Activated naive CD4-positive, alpha-beta T cell treated with anti-CD3 and anti-CD28 coated beads for 36 hours (primary cell): Measurements from ENCODE around the gene IFI27. TPM values are rescaled to one million over a fixed set of nuclear protein-coding genes. Genes with fewer than 3 reads are reported as not detected.

ENCODE experiments used
- CTCF ChIA-PET: fragments of 350-600 bp; sonication (Branson Sonifier 250); formaldehyde crosslinking; loops from one replicate; lab custom pipeline; 2021; ENCODE audit warnings: antibody characterized with exemption; lab: Charles Lee
- DNase-seq: peaks from one replicate; pipeline ENCODE4 v3.0.0-alpha.2; 2020
- H3K27ac Mint-ChIP-seq: one replicate; pipeline ENCODE4 v1.8.0; 2021; ENCODE audit warnings: mild to moderate bottlenecking, mixed read lengths
- H3K27me3 Mint-ChIP-seq: one replicate; pipeline ENCODE4 v1.8.0; 2021; ENCODE audit warnings: low read depth, mixed read lengths
- H3K36me3 Mint-ChIP-seq: one replicate; pipeline ENCODE4 v1.8.0; 2021; ENCODE audit warnings: low read depth, mixed read lengths
- H3K4me1 Mint-ChIP-seq: one replicate; pipeline ENCODE4 v1.8.0; 2021; ENCODE audit warnings: low read depth, mixed read lengths
- H3K4me3 Mint-ChIP-seq: one replicate; pipeline ENCODE4 v1.8.0; 2021; ENCODE audit warnings: mild to moderate bottlenecking, moderate library complexity, mixed read lengths
- H3K9me3 Mint-ChIP-seq: one replicate; pipeline ENCODE4 v1.8.0; 2021; ENCODE audit warnings: mixed read lengths
- intact Hi-C: fragments of 100-400 bp; cut with micrococcal nuclease; formaldehyde crosslinking; loops from one replicate; pipeline ENCODE4 v1.15.1; 2023
- total RNA-seq, 2 experiments: library from RNA; stranded (reverse); gene quantifications; one replicate each; pipeline ENCODE4 v1.2.3, GENCODE V29; 2021

IFI27 gene
- total RNA-seq, 2 experiments from 2014 or later = 1.5 to 2.3 TPM

DNA sequence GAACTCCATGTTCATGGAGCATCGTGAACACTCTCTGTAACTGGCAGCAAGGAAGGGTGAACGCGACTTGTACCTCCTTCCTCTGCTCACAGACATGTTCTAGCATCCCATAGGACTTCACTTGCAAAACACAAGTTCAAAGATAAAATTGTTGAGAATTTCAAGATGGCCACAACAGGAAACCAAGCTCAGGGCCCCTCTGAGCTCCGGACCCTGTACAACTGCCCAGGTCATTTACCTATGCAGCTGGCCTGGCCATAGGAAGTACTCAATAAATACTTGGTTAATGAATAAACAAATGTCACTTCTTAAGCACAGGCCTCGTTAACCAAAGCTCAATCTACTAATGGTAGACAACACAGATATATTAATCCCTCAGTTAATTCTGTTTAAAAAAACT is 51.9 kb downstream of the IFI27 start:
- H3K36me3 Mint-ChIP-seq = no peaks in the 10 kb centered on the region
- peaks cover 71% of the 10 kb centered on the region for H3K4me1 Mint-ChIP-seq
- intact Hi-C loops = loop anchor here (5.0 kb wide), 1 partner anchor 200 kb away; no protein-coding TSS in a partner anchor
- H3K9me3 Mint-ChIP-seq = no peaks in the 10 kb centered on the region
- peak overlapping the region; percentile 38 for H3K27ac Mint-ChIP-seq
- CTCF ChIA-PET = interaction anchor here (0.7 to 5.6 kb wide), 6 partner anchors 9 to 124 kb away, joined by 3 to 26 read pairs (median 4); no protein-coding TSS in a partner anchor
- DNase-seq = no peak
- H3K27me3 Mint-ChIP-seq = peaks cover 2% of the 10 kb centered on the region
- no peak overlapping the region for H3K4me3 Mint-ChIP-seq

DNA sequence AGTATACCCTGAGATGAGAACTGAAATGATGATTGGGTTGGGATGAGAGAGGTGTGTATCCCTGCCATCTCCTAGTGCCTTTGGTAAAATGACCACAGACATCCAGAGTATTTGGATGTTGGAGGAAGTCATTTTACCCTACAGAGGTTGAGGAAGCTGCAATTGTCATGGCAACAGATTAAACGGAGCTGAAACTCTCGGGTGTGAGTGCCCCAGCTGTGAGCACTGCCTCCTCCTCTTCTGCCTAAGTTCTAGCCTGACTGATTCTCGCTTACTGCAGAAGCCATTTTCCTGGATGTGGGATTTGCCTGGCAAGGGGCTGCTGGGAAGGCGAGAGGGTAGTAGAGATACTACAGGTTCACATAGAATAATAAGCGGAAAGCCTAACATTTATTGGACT is 53.3 kb downstream of the IFI27 start:
- Mint-ChIP-seq H3K36me3 (no peaks in the 10 kb centered on the region), H3K27ac (peak overlapping the region; percentile 85), H3K27me3 (peaks cover 2% of the 10 kb centered on the region), H3K9me3 (no peaks in the 10 kb centered on the region), H3K4me1 (peaks cover 58% of the 10 kb centered on the region), H3K4me3 (no peak overlapping the region)
- peak; percentile 53 for DNase-seq
- CTCF ChIA-PET = interaction anchor here (0.8 to 5.6 kb wide), 3 partner anchors 26 to 35 kb away, joined by 3 to 26 read pairs (median 15); no protein-coding TSS in a partner anchor
- intact Hi-C loops = loop anchor here (1.0 to 5.0 kb wide), 2 partner anchors 11 to 201 kb away; partner anchors contain the start of gene PPP4R4

DNA sequence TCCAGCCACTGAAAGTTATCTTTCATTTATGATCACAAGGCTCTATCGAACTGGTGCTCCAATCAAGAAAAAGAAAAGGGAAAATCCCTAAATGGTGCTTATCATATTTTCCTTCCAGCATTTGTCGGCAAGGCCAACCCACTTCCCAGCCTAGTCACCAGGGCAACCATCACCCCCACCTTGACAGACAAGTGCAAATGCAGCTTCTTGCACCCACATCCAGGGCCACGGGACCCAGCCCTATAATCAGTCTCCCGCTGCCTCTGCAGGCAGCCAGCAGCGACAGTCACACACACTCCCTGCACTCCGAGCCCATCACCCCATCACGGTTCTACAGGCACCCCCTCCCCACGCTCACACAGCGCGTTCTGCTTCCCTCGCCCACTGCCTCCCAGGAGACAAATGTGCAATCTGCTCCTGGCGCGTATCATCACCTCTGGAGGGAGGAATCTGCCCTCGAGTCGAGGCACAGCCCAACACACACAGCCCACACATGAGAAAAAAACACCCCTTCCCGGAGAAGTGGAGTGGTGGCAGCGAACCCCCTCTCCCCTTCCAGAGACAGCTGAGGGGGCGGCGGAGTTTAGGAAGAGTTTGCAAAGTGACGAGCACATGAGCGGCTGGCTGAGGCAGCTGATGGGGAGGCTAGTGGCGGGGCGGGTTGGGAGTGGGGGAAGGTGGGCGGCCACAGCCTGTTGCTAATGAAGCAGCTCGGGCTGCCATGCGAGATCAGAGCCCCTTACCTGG is 54.3 kb downstream of the IFI27 start:
- Mint-ChIP-seq H3K27ac (peak overlapping the region; percentile 85), H3K4me1 (peaks cover 51% of the 10 kb centered on the region), H3K27me3 (peaks cover 2% of the 10 kb centered on the region), H3K9me3 (no peaks in the 10 kb centered on the region), H3K4me3 (peak overlapping the region; percentile 31), H3K36me3 (no peaks in the 10 kb centered on the region)
- intact Hi-C loops = loop anchor here (1.0 to 5.0 kb wide), 2 partner anchors 9 to 203 kb away; partner anchors contain the start of gene PPP4R4
- peak; percentile 82 for DNase-seq
- CTCF ChIA-PET = interaction anchor here (0.8 to 5.6 kb wide), 3 partner anchors 27 to 225 kb away, joined by 3 to 26 read pairs (median 3); no protein-coding TSS in a partner anchor

DNA sequence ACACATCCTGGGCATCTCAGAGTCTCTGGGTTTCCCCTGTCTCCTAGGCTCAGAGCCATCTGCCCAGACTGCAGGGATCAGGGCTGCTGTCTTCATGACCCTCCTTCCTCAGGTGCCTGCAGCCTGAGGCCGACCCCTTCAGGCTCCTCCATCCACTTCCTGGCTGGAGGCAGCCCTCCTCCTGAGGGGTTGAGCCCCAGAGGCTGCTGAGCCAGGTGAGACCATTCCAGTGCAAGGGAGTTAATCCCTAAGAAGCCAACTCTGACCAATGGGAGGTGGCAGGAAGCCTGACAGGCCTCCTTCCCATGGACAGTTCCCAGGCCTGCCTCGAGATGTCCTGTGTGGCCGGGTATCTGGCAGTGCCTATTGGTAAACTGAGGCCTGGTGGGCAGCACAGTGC is 55.2 kb downstream of the IFI27 start:
- Mint-ChIP-seq H3K36me3 (no peaks in the 10 kb centered on the region), H3K4me3 (no peak overlapping the region), H3K9me3 (no peaks in the 10 kb centered on the region), H3K4me1 (peaks cover 44% of the 10 kb centered on the region), H3K27ac (peak overlapping the region; percentile 60), H3K27me3 (peaks cover 2% of the 10 kb centered on the region)
- DNase-seq = peak; percentile 17
- intact Hi-C loops = no loop called here
- CTCF ChIA-PET = interaction anchor here (0.6 to 5.6 kb wide), 4 partner anchors 28 to 226 kb away, joined by 3 to 26 read pairs (median 4); no protein-coding TSS in a partner anchor

Other genes with a start within 250 kb of the IFI27 start
- gene FAM181A, start 183.4 kb upstream of the IFI27 start, total RNA-seq = not detected
- 1 to 10 TPM; 2.4 to 2.5 TPM for gene ASB2, start 134.2 kb upstream of the IFI27 start, total RNA-seq
- gene CCDC197, start 113.4 kb upstream of the IFI27 start, total RNA-seq = not detected
- 1 to 10 TPM; 1.6 to 1.7 TPM for gene OTUB2, start 84.4 kb upstream of the IFI27 start, total RNA-seq
- 100 to 1,000 TPM; 190 to 200 TPM for gene DDX24, start 29.5 kb upstream of the IFI27 start, total RNA-seq
- gene IFI27L1, start 29.4 kb upstream of the IFI27 start, total RNA-seq = 10 to 100 TPM; 33.9 to 35.8 TPM
- 10 to 100 TPM; 67.0 to 73.4 TPM for gene IFI27L2, start 18.9 kb downstream of the IFI27 start, total RNA-seq
- 10 to 100 TPM; 13.2 to 13.9 TPM for gene PPP4R4, start 63.6 kb downstream of the IFI27 start, total RNA-seq
- gene SERPINA10, start 182.5 kb downstream of the IFI27 start, total RNA-seq = not detected
- gene SERPINA6, start 212.6 kb downstream of the IFI27 start, total RNA-seq = not detected